SW480 (cell line): Measurements from ENCODE around the gene ARHGAP25.
"Not testable (repeated sequence)": the region's sequence is repeated elsewhere in the genome, so short reads cannot be mapped to it uniquely, and the experiment has no call there.

Source experiments
- DNase-seq: peaks from one replicate; pipeline ENCODE4 v3.0.0-alpha.2; 2016; ENCODE audit warnings: low spot score

ARHGAP25 gene

GRCh38 chr2:68800027-68800401, 65.4 kb downstream of the ARHGAP25 start:
- DNase-seq = no peak

DNA sequence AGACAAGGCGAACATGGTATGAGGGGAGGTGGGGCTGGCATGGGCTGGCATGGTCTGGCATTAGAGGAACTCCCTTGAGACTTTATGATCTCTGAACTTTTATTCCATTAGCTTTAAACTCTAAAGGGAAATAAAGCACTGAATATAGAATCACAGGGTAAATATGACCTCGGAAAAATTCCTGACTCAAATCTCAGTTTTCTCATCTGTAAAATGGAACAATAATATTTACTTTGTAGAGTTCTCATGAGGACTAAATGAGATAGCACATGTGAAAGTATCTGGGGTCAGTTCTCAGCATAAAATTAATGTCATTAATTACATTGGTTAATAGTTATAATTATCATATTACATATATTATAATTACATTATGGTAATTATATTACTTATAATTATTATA, 65.9 kb downstream of the ARHGAP25 start:
- no peak for DNase-seq

DNA sequence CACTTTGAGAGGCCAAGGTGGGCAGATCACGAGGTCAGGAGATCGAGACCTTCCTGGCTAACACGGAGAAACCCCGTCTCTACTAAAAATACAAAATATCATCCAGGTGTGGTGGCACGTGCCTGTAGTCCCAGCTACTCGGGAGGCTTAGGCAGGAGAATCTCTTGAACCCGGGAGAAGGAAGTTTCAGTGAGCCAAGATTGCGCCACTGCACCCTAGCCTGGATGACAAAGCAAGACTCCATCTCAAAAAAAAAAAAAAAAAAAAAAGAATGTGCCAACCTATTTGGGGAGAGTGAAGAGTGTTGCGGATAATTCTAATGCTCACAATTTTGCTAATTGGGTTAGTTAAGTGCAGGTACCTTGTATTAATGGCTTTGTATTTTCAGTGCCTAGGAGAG, 67.5 kb downstream of the ARHGAP25 start:
- DNase-seq = not testable (repeated sequence)

- DNase-seq = no peak
Measured at GRCh38 chr2:68805025-68805424, 70.4 kb downstream of the ARHGAP25 start.

DNA sequence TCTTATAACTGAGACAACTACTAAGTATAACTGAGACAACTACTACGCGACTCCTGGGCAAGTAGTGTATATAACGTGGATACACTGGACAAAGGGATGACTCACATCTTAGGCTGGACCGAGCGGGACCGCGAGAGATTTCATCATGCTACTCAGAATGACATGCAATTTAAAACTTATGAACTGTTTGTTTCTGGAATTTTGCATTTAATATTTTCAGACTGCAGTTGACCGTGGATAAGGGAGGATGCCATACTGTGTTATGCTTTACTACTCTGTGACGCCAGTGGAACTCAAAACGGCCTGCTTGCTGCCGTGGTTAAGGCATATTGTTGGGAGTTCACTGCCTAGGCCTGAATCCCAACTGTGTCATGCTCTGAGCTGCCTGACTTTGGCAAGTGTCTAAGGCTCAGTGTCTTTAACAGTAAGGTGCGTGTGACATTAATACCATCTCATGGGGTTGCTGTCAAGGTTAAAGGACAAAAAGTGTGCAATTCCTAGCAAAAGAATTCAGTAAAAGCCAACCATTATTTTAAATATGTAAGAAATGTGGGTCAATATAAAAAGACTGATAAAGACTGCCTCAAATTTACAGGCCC, 72.0 kb downstream of the ARHGAP25 start:
- DNase-seq = no peak

- no peak for DNase-seq
Measured at GRCh38 chr2:68807821-68808266, 73.2 kb downstream of the ARHGAP25 start.

GRCh38 chr2:68809324-68810240, 75.0 kb downstream of the ARHGAP25 start:
- no peak for DNase-seq

DNA sequence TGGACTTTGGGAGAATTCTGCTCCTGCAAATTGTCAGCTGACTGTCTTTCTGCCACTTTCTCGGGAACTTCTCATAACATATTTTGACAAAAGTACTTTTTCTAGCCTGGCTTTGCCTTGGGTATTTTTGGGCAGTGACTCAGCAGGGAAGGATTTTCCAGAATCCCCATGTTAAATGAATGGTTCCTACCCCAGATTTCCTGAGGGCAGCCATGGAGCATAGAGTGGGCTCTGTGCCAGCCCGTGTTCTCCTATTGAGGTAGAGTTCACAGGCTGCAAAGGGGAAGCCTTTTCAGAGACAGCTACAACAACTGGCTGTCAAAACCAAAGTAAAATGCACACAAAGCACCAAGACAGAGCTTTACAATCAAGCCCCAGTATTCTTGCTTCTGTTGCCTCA, 76.8 kb downstream of the ARHGAP25 start:
- DNase-seq = no peak

DNA sequence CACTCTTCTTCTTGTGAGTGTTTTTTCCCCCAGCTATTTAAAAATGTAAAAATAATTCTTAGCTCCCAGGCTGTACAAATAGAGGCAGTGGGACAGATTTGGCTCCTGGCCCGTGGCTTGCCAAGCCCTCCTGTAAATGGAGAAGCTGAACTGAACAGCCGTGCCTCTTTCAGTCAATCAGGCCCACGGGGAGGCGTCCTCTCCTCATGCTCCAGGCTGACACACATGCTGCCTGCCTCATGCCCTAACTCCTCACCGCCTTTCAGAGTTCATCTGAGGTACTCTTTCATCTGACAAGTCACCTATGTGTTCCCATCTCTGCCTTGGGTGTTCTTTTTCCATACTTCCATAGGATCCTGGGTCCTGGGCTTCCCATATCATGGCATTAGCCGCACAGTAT, 77.6 kb downstream of the ARHGAP25 start:
- no peak for DNase-seq

- DNase-seq = no peak
Measured at GRCh38 chr2:68813596-68813995, 79.0 kb downstream of the ARHGAP25 start.

GRCh38 chr2:68817306-68817705, 82.7 kb downstream of the ARHGAP25 start:
- no peak for DNase-seq

GRCh38 chr2:68819556-68819955, 84.9 kb downstream of the ARHGAP25 start:
- no peak for DNase-seq

GRCh38 chr2:68822207-68822872, 87.7 kb downstream of the ARHGAP25 start:
- no peak for DNase-seq

DNA sequence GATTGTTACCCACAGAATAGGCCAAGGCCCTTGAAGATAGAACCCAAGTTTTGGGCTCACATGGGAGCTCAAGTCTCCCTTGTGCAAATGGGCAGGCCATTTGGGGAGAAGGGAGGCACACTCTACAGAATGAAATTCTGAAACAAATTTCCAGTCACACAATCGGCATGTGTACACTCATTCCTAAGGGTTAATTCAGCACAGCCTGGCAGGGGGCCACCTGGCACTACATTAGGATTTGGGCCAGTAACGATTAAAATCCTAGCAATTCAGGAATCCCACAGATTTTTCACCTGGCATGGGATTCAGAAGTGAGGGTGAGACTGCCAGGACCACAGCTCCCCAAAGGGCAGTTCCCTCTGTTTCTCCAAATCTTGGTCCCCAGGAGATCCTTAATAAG, 90.2 kb downstream of the ARHGAP25 start:
- DNase-seq = no peak

- no peak for DNase-seq
Measured at GRCh38 chr2:68825866-68826265, 91.3 kb downstream of the ARHGAP25 start.

GRCh38 chr2:68827666-68828065, 93.1 kb downstream of the ARHGAP25 start:
- DNase-seq = no peak

DNA sequence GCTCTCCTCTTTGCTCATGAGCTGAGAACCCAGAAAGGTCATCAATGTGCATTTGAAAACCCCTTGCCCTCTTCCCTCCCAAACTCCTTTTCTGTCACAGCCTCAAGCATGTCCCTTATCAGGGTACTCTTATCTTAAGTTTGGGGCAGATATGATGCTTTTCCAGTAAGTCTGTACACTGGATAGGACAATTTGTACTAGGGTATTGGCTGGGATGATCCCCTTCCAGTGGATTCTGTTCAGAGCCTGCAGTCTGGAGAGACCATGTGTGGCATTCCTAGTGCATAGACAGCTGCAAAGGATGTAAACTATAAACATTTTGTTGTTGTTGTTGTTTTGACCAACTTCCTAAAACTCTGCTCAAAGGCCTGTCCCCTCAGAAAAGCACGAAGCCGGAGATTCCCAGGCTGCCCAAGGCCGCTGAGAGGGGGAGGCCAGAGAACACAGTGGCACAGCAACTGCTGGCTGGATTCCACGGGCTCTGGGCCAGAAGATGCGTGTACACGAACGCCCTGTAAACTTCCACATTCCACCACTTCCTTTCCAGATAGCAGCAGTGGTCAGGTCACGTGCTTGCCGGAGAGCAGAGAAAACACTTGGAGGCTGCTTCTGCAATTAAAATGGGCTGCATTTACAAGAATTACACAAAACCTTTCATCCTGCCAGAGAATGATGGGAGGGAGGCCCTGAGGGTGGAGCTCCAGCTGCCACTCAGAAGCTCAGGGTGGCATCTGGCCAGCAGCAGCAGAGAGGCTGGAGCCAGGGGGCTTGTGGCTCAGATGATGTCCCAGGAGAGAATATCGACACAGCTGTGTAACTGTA, 94.5 kb downstream of the ARHGAP25 start:
- DNase-seq = peak; percentile 53

DNA sequence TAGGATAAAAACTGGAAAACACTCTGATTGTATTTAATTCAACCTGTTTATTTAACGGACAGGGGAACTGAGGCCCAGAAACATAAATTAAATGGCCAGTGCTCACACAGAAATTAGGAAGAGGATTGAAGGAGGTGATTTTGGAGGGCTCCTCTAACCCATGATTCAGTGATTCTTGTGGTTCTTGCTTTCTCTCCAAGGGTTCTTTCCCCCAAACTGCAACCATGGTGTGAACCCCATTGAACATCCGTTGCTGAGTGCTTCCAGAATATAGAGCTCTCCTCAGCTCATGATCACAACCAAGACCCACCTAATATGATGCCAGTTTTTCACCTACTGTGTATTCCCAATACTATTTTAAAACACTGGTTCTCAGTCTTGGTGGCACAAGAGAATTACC, 95.1 kb downstream of the ARHGAP25 start:
- DNase-seq = no peak

- DNase-seq = no peak
Measured at GRCh38 chr2:68831686-68832232, 97.1 kb downstream of the ARHGAP25 start.

GRCh38 chr2:68832233-68832869, 97.7 kb downstream of the ARHGAP25 start:
- DNase-seq = peak; percentile 43

DNA sequence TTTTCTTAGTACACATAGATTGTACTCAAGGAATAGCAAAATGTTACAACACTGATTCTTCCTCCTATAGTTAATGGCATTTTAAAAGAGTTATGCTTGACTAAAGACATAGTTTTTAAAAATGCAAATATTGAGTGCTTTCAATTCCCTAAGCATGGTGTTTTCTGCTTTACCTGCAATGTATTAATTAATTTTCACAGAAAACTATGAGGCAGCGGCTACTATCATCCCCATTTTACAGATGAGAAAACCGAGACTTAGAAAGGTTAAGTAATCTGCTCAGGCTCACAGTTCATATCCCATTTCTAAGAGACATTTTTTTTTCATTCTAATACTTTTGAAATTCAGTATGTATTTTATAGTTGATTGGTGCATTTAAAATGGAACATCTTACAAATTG, 98.6 kb downstream of the ARHGAP25 start:
- DNase-seq = no peak
